Activated naive CD8-positive, alpha-beta T cell treated with anti-CD3 and anti-CD28 coated beads for 36 hours (primary cell): ENCODE measurements around the gene TULP3. TPM values are rescaled to one million over a fixed set of nuclear protein-coding genes. Genes with fewer than 3 reads are reported as not detected.
A peak's percentile ranks its signal among the peaks of the same experiment; 100 is the strongest.

Source experiments
- DNase-seq: peaks from one replicate; pipeline ENCODE4 v3.0.0; 2021
- H3K27ac Mint-ChIP-seq: one replicate; pipeline ENCODE4 v1.8.0; 2022; ENCODE audit warnings: mild to moderate bottlenecking, moderate library complexity, mixed read lengths
- H3K27me3 Mint-ChIP-seq: one replicate; pipeline ENCODE4 v1.8.0; 2022; ENCODE audit warnings: mild to moderate bottlenecking, mixed read lengths
- H3K36me3 Mint-ChIP-seq: one replicate; pipeline ENCODE4 v1.8.0; 2021; ENCODE audit warnings: mild to moderate bottlenecking, mixed read lengths
- H3K4me1 Mint-ChIP-seq: one replicate; pipeline ENCODE4 v1.8.0; 2021; ENCODE audit warnings: mixed read lengths
- H3K4me3 Mint-ChIP-seq: one replicate; pipeline ENCODE4 v1.8.0; 2022; ENCODE audit warnings: mild to moderate bottlenecking, moderate library complexity, mixed read lengths
- H3K9me3 Mint-ChIP-seq: one replicate; pipeline ENCODE4 v1.8.0; 2022; ENCODE audit warnings: mixed read lengths
- total RNA-seq, 2 experiments: library from RNA; stranded (reverse); gene quantifications; one replicate each; pipeline ENCODE4 v1.2.3, GENCODE V29; 2021

The TULP3 gene
- total RNA-seq, 2 experiments from 2014 or later = 5.6 to 6.2 TPM

GRCh38 chr12:2936301-2936700 lies 45.6 kb downstream of the TULP3 start:
- Mint-ChIP-seq H3K27me3 (no peaks in the 10 kb centered on the region), H3K27ac (no peak overlapping the region), H3K36me3 (peaks cover 16% of the 10 kb centered on the region)

GRCh38 chr12:2937500-2937899 lies 46.8 kb downstream of the TULP3 start:
- Mint-ChIP-seq H3K36me3 (peaks cover 15% of the 10 kb centered on the region), H3K9me3 (no peaks in the 10 kb centered on the region), H3K4me3 (no peak overlapping the region), H3K27me3 (no peaks in the 10 kb centered on the region), H3K4me1 (no peaks in the 10 kb centered on the region), H3K27ac (no peak overlapping the region)
- DNase-seq = no peak

More at GRCh38 chr12:2936301-2936700, 45.6 kb downstream of the TULP3 start:
- DNase-seq = no peak
- Mint-ChIP-seq H3K4me3 (no peak overlapping the region), H3K4me1 (no peaks in the 10 kb centered on the region), H3K9me3 (no peaks in the 10 kb centered on the region)

GRCh38 chr12:2939191-2939590 lies 48.5 kb downstream of the TULP3 start:
- H3K4me1 Mint-ChIP-seq = no peaks in the 10 kb centered on the region
- H3K36me3 Mint-ChIP-seq = peaks cover 12% of the 10 kb centered on the region
- no peaks in the 10 kb centered on the region for H3K27me3 Mint-ChIP-seq
- no peaks in the 10 kb centered on the region for H3K9me3 Mint-ChIP-seq
- no peak overlapping the region for H3K27ac Mint-ChIP-seq
- H3K4me3 Mint-ChIP-seq = no peak overlapping the region
- DNase-seq = no peak

GRCh38 chr12:2940564-2940963 lies 49.9 kb downstream of the TULP3 start:
- H3K27ac Mint-ChIP-seq = no peak overlapping the region
- peaks cover 3% of the 10 kb centered on the region for H3K4me1 Mint-ChIP-seq
- no peaks in the 10 kb centered on the region for H3K27me3 Mint-ChIP-seq
- no peak overlapping the region for H3K4me3 Mint-ChIP-seq
- peaks cover 9% of the 10 kb centered on the region for H3K36me3 Mint-ChIP-seq
- DNase-seq = no peak
- no peaks in the 10 kb centered on the region for H3K9me3 Mint-ChIP-seq

- Mint-ChIP-seq H3K36me3 (peaks cover 9% of the 10 kb centered on the region), H3K27me3 (no peaks in the 10 kb centered on the region), H3K4me1 (peaks cover 3% of the 10 kb centered on the region), H3K9me3 (no peaks in the 10 kb centered on the region), H3K4me3 (no peak overlapping the region), H3K27ac (no peak overlapping the region)
- DNase-seq = no peak
Observed at GRCh38 chr12:2941524-2941923, 50.8 kb downstream of the TULP3 start.

- Mint-ChIP-seq H3K4me3 (no peak overlapping the region), H3K4me1 (peaks cover 3% of the 10 kb centered on the region), H3K27me3 (peaks cover 4% of the 10 kb centered on the region), H3K9me3 (no peaks in the 10 kb centered on the region), H3K36me3 (peaks cover 3% of the 10 kb centered on the region), H3K27ac (no peak overlapping the region)
- peak; percentile 59 for DNase-seq
Observed at GRCh38 chr12:2944401-2945047, 53.8 kb downstream of the TULP3 start.

- H3K4me1 Mint-ChIP-seq = peaks cover 3% of the 10 kb centered on the region
- H3K27me3 Mint-ChIP-seq = peaks cover 4% of the 10 kb centered on the region
- no peak for DNase-seq
- H3K9me3 Mint-ChIP-seq = no peaks in the 10 kb centered on the region
- H3K36me3 Mint-ChIP-seq = no peaks in the 10 kb centered on the region
- H3K4me3 Mint-ChIP-seq = no peak overlapping the region
- H3K27ac Mint-ChIP-seq = no peak overlapping the region
Observed at GRCh38 chr12:2949411-2949810, 58.7 kb downstream of the TULP3 start.

GRCh38 chr12:2955888-2956287 lies 65.2 kb downstream of the TULP3 start:
- DNase-seq = no peak
- H3K4me1 Mint-ChIP-seq = peaks cover 8% of the 10 kb centered on the region
- H3K9me3 Mint-ChIP-seq = no peaks in the 10 kb centered on the region
- H3K27ac Mint-ChIP-seq = no peak overlapping the region
- H3K36me3 Mint-ChIP-seq = no peaks in the 10 kb centered on the region
- no peak overlapping the region for H3K4me3 Mint-ChIP-seq
- H3K27me3 Mint-ChIP-seq = peaks cover 42% of the 10 kb centered on the region

- H3K4me1 Mint-ChIP-seq = peaks cover 10% of the 10 kb centered on the region
- no peak for DNase-seq
- no peaks in the 10 kb centered on the region for H3K9me3 Mint-ChIP-seq
- H3K27ac Mint-ChIP-seq = no peak overlapping the region
- H3K4me3 Mint-ChIP-seq = peak overlapping the region; percentile 76
- H3K36me3 Mint-ChIP-seq = no peaks in the 10 kb centered on the region
- peaks cover 59% of the 10 kb centered on the region for H3K27me3 Mint-ChIP-seq
Observed at GRCh38 chr12:2957816-2958431, 67.2 kb downstream of the TULP3 start.

- Mint-ChIP-seq H3K27me3 (peaks cover 66% of the 10 kb centered on the region), H3K27ac (peak overlapping the region; percentile 56), H3K4me1 (peaks cover 10% of the 10 kb centered on the region), H3K9me3 (no peaks in the 10 kb centered on the region), H3K36me3 (no peaks in the 10 kb centered on the region), H3K4me3 (peak overlapping the region; percentile 76)
- no peak for DNase-seq
Observed at GRCh38 chr12:2958432-2959191, 67.9 kb downstream of the TULP3 start.

GRCh38 chr12:2959192-2959504 lies 68.5 kb downstream of the TULP3 start, which contains the start of gene TEAD4:
Gene TEAD4 (plus strand): TSS chr12:2959397.
- Mint-ChIP-seq H3K27ac (peak within 1 kb of the TSS; percentile 56), H3K4me3 (peak within 1 kb of the TSS; percentile 76), H3K4me1 (peaks cover 10% of the 10 kb centered on the region), H3K9me3 (no peaks in the 10 kb centered on the region), H3K27me3 (peaks cover 71% of the 10 kb centered on the region), H3K36me3 (no peaks in the 10 kb centered on the region)
- peak; percentile 22 for DNase-seq

GRCh38 chr12:2959505-2960389 lies 69.1 kb downstream of the TULP3 start:
- no peak overlapping the region for H3K27ac Mint-ChIP-seq
- no peaks in the 10 kb centered on the region for H3K9me3 Mint-ChIP-seq
- no peaks in the 10 kb centered on the region for H3K36me3 Mint-ChIP-seq
- peak overlapping the region; percentile 61 for H3K4me3 Mint-ChIP-seq
- peaks cover 10% of the 10 kb centered on the region for H3K4me1 Mint-ChIP-seq
- H3K27me3 Mint-ChIP-seq = peaks cover 76% of the 10 kb centered on the region
- peak; percentile 23 for DNase-seq

- H3K27ac Mint-ChIP-seq = no peak overlapping the region
- H3K36me3 Mint-ChIP-seq = no peaks in the 10 kb centered on the region
- H3K9me3 Mint-ChIP-seq = no peaks in the 10 kb centered on the region
- peaks cover 10% of the 10 kb centered on the region for H3K4me1 Mint-ChIP-seq
- peak overlapping the region; percentile 57 for H3K4me3 Mint-ChIP-seq
- peaks cover 80% of the 10 kb centered on the region for H3K27me3 Mint-ChIP-seq
- DNase-seq = peak; percentile 11
Observed at GRCh38 chr12:2960390-2960956, 69.8 kb downstream of the TULP3 start.

GRCh38 chr12:2960996-2961616 lies 70.4 kb downstream of the TULP3 start:
- no peak overlapping the region for H3K27ac Mint-ChIP-seq
- H3K4me1 Mint-ChIP-seq = peaks cover 10% of the 10 kb centered on the region
- no peaks in the 10 kb centered on the region for H3K9me3 Mint-ChIP-seq

More at GRCh38 chr12:2960996-2961616, 70.4 kb downstream of the TULP3 start:
- Mint-ChIP-seq H3K4me3 (peak overlapping the region; percentile 57), H3K36me3 (no peaks in the 10 kb centered on the region), H3K27me3 (peaks cover 82% of the 10 kb centered on the region)
- DNase-seq = no peak
